ENCODE data around the gene PAX6.

- no peak for TF ChIP-seq CTCF (conservative IDR thresholded peaks at IDR 0.05 in 1 of 2, IDR thresholded peaks at IDR 0.05 in 1 of 2; ENCODE audit: low read depth in 1 of 2, low read length in 2 of 2)
- TF ChIP-seq EZH2 (IDR thresholded peaks at IDR 0.05; ENCODE audit: low read length, missing control alignments) = peak; percentile 65
Measured at GRCh38 chr11:31803813-31804311, 7.3 kb downstream of the PAX6 start.

Measured in fibroblast of lung (primary cell).